ENCODE results near the gene HS3ST3B1. TPM values are rescaled to one million over a fixed set of nuclear protein-coding genes. Genes with fewer than 3 reads are reported as not detected.

HS3ST3B1 gene
- total and polyA plus RNA-seq, 9 donors = 3.2 to 9.9 (median 5.9) TPM

DNA sequence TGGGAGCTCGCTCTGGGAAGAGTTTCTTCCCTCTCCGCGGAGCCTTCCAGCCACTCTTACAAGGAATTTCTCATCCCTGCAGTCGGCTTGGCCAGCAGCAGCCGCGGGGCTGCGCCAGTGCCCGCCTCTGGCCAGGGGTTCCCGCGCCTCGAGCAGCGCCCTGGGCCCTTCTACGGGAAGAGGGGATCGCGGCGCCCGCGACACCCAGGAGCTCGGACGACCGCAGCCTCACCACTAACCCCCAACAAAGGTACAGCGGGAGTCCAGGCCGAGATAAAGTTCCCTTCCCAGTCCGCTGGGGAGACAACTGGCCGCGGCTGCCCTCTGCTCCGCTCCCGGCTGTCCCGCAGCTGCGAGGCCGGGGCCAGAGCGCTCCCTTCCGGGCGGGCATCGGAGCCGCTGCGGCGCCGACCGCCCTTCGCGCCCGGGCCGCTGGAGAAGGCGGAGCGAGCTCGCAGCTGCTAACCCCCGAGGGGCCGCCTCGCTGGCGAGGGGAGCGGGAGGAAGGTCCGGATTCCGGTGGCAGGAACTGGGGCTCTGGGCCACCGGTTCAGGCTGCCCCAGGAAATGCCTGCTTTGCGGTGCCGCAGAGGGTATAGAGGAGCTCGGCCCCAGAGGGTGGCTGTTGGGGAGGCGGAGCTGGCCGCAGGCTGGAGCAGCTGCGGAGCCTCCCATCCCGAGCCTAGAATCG, 3.6 kb upstream of the HS3ST3B1 start:
- intact Hi-C loops (cut with DNase I) = loop anchor here in 1 of 4 donors (10.0 kb wide), 1 partner anchor 963 kb away; no protein-coding TSS in a partner anchor
- Histone ChIP-seq H3K4me1 (ENCODE audit: insufficient read depth) (peaks cover 7% of the 10 kb centered on the region), H3K9me3 (no peaks in the 10 kb centered on the region), H3K27me3 (no peaks in the 10 kb centered on the region), H3K36me3 (no peaks in the 10 kb centered on the region), H3K4me3 (peak overlapping the region; percentile 19), H3K27ac (peak overlapping the region in 1 of 2 donors; percentile 44)
- 1 to 2% (median 2%) methylated on average over 49 to 63 of the region's 63 CpGs for WGBS, 3 donors
- peak in 4 of 5 donors; percentile 40 to 70 (median 46) for DNase-seq
- TF ChIP-seq EP300 (IDR thresholded peaks at IDR 0.05) (no peak), POLR2A (IDR thresholded peaks at IDR 0.05) (no peak)
- TF ChIP-seq, protein P1, sequence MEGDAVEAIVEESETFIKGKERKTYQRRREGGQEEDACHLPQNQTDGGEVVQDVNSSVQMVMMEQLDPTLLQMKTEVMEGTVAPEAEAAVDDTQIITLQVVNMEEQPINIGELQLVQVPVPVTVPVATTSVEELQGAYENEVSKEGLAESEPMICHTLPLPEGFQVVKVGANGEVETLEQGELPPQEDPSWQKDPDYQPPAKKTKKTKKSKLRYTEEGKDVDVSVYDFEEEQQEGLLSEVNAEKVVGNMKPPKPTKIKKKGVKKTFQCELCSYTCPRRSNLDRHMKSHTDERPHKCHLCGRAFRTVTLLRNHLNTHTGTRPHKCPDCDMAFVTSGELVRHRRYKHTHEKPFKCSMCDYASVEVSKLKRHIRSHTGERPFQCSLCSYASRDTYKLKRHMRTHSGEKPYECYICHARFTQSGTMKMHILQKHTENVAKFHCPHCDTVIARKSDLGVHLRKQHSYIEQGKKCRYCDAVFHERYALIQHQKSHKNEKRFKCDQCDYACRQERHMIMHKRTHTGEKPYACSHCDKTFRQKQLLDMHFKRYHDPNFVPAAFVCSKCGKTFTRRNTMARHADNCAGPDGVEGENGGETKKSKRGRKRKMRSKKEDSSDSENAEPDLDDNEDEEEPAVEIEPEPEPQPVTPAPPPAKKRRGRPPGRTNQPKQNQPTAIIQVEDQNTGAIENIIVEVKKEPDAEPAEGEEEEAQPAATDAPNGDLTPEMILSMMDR (IDR thresholded peaks at IDR 0.05) = no peak

DNA sequence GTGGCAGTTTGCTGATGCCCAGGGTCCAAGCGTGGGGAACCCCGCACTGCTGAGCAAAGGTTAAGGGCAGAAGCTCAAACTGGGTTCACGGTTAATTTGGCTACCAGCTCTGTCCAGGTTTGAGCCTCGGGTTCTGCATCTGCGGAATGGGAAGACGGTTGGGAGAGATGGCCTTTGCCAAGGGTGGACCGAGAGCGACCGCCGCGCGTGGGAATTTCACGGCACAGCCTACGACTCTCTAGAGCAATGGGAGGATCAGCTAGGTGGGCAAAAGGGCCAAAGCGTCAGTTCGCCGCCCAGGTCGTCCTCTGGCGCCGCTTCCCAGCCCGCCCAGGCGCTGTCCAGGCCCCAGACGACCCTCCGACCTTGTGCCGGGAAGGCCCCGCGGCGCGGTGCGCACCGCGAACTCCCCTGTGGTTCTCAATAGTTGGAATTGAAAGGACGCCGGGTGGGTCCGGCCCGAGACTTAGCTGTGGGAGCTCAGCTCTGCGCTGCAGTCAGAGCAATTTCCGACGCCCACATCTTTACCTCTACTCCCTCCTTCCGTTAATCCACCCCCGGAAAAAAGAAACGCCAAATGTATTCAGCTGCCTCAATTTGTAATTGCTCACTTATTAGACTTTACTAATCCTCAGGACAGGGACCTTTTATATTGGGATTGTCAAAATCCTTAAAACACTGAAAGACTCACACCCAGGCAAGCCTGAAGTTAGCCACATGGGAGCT, 2.5 kb upstream of the HS3ST3B1 start:
- H3K9me3 ChIP-seq = no peaks in the 10 kb centered on the region
- intact Hi-C loops (cut with DNase I) = loop anchor here in 1 of 4 donors (10.0 kb wide), 1 partner anchor 964 kb away; no protein-coding TSS in a partner anchor
- peak in 1 of 5 donors; percentile 37 for DNase-seq

DNA sequence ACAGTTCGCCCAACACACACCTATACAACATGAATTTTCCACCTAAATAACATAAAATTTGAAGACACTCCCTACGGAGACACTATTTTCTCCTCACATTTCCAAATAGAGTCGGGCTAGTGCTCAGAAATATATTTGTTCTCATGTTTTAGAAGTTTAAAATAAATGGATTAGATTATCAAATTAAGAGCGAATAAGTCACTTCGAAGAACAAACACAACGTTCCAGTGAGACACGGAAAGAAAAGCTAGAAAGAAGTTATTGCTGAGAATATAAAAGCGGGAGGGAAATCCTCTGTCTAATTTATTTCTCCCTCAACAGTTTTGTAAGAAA, 2.0 kb upstream of the HS3ST3B1 start:
- WGBS, 3 donors = 11 to 29% (median 20%) methylated on average over 8 of the region's 8 CpGs
- H3K27me3 ChIP-seq = no peaks in the 10 kb centered on the region
- DNase-seq = no peak
- H3K27ac ChIP-seq = peak overlapping the region in 1 of 2 donors; percentile 59
- no peak overlapping the region for H3K4me3 ChIP-seq
- no peaks in the 10 kb centered on the region for H3K36me3 ChIP-seq
- H3K9me3 ChIP-seq = no peaks in the 10 kb centered on the region
- no peak for TF ChIP-seq EP300 (IDR thresholded peaks at IDR 0.05)
- no peak for TF ChIP-seq POLR2A (IDR thresholded peaks at IDR 0.05)
- TF ChIP-seq, protein P1 (IDR thresholded peaks at IDR 0.05) = no peak
- intact Hi-C loops (cut with DNase I) = loop anchor here in 1 of 4 donors (10.0 kb wide), 1 partner anchor 964 kb away; no protein-coding TSS in a partner anchor
- H3K4me1 ChIP-seq (ENCODE audit: insufficient read depth) = peaks cover 9% of the 10 kb centered on the region

More for the DNA sequence above, 2.5 kb upstream of the HS3ST3B1 start:
- Histone ChIP-seq H3K36me3 (no peaks in the 10 kb centered on the region), H3K4me1 (ENCODE audit: insufficient read depth) (peaks cover 9% of the 10 kb centered on the region), H3K4me3 (no peak overlapping the region), H3K27ac (no peak overlapping the region), H3K27me3 (no peaks in the 10 kb centered on the region)
- 22 to 55% (median 41%) methylated on average over 42 of the region's 42 CpGs for WGBS, 3 donors
- no peak for TF ChIP-seq EP300 (IDR thresholded peaks at IDR 0.05)
- TF ChIP-seq, protein P1 (IDR thresholded peaks at IDR 0.05) = no peak
- TF ChIP-seq POLR2A (IDR thresholded peaks at IDR 0.05) = no peak

DNA sequence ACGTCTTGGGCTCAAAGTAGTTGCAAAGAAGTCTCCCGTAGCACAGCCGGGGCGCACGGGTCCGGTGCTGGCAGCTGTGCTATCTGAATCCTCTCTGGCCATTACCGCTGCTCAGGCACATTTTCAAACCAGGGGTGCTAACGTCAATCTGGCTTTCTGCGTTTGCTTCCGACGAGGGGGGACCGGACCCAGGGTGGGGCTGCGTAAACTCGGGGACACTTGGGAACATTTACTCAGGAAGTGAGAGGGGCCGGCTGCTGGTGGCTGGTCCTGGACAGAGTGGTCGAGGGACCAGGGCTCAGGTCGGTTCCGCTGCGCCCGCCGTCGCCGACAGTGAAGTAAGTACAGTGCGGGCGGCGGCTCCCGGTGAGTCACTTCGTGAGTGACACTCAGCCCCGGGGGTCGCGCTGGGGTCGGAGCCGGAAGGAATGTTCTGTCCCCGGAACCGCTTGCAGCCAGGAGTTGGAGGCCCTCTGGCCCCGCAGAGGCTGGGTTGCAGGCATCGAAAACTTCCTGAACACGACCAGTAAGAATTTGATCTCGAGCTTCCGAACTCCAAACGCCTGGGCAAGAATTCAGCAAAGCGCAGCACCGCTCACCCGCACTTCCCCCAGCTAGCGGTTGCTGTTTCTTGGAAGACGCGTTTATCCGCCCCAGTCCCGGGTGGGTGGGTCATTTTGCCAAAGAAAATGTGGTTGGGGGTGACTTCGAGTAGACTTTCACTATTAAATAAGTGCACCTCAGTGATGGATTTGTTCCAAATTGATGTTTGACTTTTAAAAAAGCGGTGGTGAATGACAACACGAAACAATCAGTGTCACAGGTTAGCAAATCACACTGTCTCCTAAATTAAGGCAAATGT, 1.4 kb upstream of the HS3ST3B1 start:
- Histone ChIP-seq H3K27me3 (no peaks in the 10 kb centered on the region), H3K4me3 (peak overlapping the region; percentile 4), H3K9me3 (no peaks in the 10 kb centered on the region), H3K4me1 (ENCODE audit: insufficient read depth) (peaks cover 9% of the 10 kb centered on the region), H3K27ac (peak overlapping the region; percentile 56 to 59), H3K36me3 (no peaks in the 10 kb centered on the region)
- DNase-seq = peak; percentile 33 to 68 (median 54)
- WGBS, 3 donors = 1 to 2% (median 2%) methylated on average over 51 to 52 of the region's 52 CpGs
- TF ChIP-seq, protein P1 (IDR thresholded peaks at IDR 0.05) = no peak
- TF ChIP-seq EP300 (IDR thresholded peaks at IDR 0.05) = no peak
- TF ChIP-seq POLR2A (IDR thresholded peaks at IDR 0.05) = no peak
- intact Hi-C loops (cut with DNase I) = loop anchor here in 3 of 4 donors (5.0 to 10.0 kb wide), 4 partner anchors 695 to 1275 kb away; partner anchors contain the start of gene HS3ST3A1 (in 2 of the 3)

Data from ovary (tissue), 9 donors.